KG1 (cell line): ENCODE data around the gene PRM2.
A peak's percentile ranks its signal among the peaks of the same experiment; 100 is the strongest.

Experiments used
- DNase-seq: peaks from one replicate; lab custom pipeline; 2025; lab: John Stamatoyannopoulos, UW

Gene PRM2, protein sequence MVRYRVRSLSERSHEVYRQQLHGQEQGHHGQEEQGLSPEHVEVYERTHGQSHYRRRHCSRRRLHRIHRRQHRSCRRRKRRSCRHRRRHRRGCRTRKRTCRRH

GRCh38 chr16:11276143-11276895 lies at the start of gene PRM2:
Gene PRM2 (minus strand): TSS chr16:11276480. CDS start chr16:11276370, 110 bp downstream.
- DNase-seq, result no peak

GRCh38 chr16:11325404-11326083 lies 49.3 kb upstream of the PRM2 start:
- no peak for DNase-seq

DNA sequence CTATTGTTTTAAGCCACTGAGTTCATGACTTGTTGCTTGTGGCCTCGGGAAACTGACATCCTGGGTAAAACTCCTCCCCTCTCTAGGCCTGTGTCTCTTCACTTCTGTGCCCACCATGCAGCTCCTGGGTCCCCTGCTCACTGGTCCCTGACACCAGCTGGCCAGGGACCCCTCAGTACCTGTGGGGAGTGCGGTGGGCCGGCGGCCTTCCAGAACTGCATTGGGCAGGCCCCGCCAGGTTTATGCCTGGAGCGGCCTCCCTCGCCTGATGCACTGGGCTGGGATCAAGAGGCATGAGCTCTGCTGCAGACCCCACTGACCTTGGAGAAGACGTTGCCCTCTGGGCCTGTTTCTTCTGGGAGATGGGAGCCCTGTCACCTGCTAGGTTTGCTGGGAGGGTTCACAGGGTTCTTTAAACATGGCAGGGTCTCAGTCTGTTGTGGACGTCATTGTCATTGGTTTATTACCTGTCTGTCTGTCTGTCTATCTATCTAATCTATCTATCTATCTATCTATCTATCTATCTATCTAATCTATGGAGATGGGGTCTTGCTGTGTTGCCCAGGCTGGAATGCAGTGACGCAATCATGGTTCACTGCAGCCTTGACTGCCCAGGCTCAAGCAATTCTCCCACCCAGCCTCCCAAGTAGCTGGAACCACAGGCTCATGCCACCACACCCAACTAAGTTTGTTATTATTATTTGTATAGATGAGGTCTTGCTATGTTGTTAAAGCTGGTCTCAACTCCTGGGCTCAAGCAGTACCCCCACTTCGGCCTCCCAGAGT lies 47.5 kb upstream of the PRM2 start:
- DNase-seq, result no peak

- no peak for DNase-seq
These were observed 46.5 kb upstream of the PRM2 start for GRCh38 chr16:11322823-11323222.

- no peak for DNase-seq
These were observed 45.4 kb upstream of the PRM2 start for GRCh38 chr16:11321662-11322061.

- no peak for DNase-seq
These were observed 43.9 kb upstream of the PRM2 start for GRCh38 chr16:11320170-11320569.

DNA sequence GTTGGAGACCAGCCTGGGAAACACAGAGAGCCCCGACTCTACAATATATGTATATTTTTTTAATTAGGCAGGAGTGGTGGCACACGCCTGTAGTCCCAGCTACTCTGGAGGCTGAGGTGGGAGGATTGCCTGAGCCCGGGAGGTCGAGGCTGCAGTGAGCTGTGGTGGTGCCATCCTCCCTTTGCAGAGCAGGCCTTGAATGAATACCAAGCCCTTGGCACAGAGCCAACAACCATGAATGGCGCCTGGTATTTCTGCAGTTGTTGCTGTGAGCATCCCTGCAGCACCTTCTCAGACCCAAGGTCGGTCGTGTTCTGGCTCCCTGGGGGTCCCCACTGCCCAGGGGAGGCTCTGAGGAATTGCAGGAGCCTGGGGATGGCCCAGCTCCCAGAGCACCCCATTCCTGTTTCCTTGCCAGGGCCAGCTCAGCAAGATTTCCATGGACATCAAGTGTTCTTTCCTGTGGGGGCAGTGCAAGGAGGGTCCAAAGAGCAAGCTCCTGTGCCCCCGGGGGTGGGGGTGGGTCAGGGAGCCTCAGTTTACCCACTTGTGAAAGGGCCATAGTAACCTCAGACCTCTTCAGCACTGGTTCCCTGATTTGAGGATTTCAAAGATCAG lies 43.4 kb upstream of the PRM2 start:
- DNase-seq, result no peak

DNA sequence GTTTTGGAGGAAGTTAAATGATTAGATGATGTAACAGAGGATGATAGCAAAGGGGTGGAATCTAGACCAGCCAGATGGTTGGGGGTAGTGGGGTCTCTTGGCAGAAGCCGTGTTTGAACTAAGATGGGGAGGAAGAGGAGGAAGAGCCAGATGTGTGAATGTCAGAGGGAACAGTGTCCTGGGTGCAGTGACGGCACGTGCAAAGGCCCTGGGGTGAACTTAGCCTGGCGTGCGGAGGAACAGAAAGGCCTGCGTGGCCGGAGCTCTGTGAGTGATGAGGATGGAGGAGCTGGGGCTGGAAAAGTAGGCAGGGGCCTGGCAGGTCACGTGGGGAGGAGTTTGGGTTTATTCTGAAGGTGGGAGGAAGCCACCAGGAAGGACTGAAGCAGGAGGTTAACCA lies 42.5 kb upstream of the PRM2 start:
- no peak for DNase-seq

DNA sequence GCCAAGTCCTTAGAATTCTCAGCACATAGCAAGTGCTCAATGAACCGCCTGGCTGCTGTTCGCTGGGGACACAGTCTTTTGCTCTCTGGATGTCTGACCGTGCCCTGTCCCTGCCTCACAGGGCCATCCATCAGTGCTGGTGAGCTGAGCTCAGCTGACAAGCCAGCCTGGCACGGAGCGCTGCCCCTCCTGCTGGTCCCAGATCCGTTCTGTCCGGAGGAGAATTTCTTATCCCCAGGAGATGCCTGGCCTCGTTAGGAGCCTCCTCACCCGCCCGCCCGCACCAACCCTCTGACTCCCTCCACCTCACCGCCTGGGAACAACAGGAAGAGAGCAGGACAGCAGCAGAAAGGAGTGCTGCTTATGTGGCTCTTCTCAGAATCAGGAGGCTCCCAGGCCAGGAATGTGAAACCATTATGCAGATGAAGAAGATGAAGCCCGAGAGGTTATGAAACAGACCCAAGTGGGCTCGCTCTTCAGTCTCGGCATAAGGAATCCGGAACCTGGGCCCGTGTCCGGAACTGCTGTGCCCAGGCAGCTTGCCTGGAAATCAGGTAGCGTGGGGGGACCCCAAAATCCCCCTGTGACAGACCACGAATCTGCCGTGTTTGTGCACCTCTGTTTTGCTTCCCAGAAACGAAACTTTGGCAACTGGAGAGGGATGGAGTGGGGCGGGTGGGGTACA lies 40.2 kb upstream of the PRM2 start:
- no peak for DNase-seq

- DNase-seq, result no peak
These were observed 39.2 kb upstream of the PRM2 start for GRCh38 chr16:11315510-11315909.

DNA sequence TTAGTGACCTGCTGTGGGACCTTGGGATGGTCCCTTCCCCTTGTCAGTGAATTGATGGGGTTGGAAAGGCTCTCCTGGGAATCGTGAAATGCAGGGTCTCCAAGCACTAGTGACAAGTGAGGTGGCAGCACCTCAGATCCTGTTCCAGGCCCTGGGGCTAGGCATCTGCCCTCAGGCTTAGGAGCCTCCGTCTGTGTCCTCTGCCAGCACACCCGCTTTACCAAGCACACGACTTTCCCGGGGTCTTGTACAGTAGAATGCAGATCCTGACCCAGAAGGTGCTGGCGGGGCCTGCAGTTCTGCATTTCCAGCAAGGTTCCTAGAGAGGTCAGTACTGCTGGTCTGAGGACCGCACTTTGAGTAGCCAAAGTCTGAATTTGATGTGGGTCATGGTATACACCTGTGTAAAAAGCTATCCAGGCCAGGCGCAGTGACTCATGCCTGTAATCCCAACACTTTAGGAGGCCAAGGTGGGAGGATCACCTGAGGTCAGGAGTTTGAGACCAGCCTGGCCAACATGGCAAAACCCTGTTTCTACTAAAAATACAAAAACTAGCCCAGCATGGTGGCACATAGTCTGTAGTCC lies 38.1 kb upstream of the PRM2 start:
- no peak for DNase-seq

DNA sequence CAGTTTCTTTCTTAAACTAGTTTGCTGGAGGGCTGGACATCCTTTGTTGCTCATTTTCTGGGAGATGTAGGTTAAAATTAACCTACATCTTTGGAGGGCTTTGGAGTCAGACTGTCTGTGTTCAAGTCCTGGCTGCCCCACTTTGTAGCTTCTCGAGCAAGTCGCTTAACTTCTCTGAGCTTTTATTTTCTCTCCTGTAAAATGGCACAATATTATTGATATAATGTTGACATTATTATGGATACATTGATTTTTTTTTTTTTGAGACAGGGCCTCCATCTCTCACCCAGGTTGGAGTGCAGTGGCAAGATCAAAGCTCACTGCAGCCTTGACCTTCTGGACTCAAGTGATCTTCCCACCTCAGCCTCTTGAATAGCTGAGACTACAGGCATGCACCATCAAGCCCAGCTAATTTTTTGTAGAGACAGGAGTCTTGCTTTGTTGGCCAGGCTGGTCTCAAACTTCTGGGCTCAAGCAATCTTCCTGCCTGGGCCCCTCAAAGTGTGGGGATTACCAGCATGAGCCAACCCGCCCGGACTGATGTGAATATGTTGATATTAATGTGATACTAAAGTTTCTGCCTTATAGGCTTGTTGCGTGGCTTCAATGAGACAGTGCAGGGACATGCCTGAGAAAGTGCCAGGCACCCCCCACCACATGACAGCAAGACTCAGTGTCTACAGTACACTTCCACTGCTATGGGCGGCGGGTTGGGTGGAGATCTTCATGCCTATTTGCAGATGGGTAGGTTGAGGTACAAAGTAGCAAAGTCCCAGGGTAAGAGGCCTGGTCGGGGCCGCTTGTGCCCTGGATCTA lies 37.4 kb upstream of the PRM2 start:
- no peak for DNase-seq

DNA sequence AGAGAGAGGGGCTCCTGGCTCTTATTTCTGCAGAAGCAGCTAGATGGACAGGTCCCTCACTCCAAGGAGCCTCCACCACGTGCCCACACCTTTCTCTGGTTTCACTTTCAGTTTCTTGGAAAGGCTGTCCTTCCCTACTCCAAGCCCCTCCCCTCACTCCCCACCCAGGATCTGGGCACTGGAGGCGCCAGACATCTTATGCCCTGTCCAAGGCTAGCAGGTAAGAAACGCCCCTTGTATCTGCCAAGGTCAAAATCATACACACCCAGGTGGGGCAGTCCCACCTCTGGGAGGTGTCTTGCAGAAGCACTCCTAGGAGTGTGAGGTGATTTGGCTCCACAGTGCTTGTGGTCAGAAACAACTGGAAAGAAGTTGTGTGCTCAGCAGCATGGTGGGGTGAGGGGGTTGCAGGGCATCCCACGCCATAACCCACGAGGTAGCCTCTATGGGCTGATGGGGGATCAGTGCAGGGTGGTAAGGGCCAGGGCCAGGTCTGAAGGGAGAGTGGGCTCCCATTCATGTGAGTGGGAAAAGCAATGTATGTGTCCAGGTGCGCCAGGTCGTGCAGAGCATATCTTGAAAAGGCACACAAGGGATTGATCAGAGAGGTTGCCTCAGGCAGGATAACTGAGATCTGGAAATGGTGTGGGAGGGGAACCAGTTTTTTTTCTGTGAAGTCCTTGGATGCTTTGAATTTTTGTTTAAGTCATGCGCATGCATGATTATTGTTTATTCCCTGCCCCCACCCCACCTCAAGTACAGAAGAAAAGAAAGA lies 36.6 kb upstream of the PRM2 start:
- DNase-seq, result no peak

DNA sequence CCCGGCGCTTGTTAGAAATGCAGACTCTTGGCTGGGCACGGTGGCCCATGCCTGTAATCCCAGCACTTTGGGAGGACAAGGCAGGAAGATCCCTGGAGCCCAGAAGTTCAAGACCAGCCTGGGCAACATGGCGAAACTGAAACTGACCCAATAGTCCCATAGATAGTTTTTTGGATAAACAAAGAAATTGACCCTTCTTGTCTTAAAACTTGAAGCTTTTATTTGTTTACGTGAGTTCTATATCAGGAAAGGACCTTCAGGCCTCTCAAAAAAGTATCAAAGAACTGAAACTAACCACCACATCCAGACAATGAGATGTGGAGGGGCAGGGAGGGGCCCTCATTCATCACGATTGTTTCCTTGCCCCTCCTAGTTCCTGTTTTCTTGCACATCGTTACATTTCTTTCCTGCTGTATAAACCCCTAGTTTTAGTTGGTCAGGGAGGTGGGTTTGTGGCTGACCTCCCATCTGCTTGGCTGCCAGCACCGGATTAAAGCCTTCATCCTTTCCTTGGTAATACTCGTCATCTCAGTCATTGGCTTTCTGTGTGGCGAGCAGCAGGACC lies 34.8 kb upstream of the PRM2 start:
- peak; percentile 19 for DNase-seq

DNA sequence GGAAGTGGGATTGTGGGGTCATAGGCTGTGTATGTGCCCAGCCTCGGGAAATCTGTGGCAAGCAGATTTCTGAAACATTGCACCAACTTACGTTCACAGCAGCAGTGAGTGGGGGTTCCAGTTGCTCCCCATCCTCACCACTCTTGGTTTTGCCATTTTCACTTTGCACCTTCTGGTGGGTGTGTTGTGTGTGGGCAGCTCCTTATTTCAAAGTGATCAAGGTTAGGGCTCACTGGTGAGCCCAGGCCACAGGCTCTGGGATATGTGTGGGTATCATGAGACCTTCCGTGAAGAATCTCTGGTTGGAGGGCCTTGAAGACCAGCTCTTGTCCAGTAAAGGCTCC lies 34.3 kb upstream of the PRM2 start:
- DNase-seq, result no peak

- DNase-seq, result no peak
These were observed 33.8 kb upstream of the PRM2 start for GRCh38 chr16:11309895-11310633.

DNA sequence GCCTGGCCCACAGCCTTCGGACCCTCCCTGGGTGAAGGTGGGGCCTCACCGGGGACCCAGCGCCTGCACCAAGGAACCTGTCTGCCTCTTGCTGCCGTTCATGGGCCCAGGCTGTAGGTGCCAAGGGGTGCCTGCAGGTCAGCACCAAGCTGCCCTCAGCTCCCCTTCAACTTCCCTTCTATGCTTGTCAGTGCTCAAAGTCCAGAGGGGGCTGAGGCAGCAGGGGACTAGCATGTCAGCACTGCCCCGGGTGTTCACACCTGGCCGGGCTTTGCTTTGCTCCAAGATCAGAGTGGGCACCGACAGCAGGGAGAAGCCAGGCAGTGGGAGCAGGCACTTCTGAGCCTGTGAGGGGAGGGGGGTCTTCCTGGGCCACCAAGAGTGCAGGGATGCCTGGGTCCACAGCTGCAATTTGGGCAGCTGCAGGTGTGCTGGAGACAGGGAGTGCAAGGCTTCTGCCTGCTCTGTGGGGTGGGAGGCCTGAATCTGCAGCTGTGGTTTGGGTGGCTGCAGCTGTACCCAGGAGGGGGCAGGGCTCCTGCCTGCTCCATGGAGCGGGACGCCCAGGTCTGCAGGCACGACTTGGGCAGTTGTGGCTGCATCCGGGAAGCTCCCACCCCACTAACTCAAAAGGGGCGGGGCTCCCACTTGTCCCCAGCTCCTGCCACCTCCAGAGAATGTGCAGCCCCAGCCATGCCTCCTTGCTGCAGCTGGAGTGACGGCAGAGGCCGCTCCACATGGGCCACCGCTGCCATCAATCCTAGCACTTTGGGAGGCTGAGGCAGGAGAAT lies 32.4 kb upstream of the PRM2 start:
- DNase-seq, result no peak
